Endothelial cell of umbilical vein (primary cell): ENCODE results near the gene MROH2A. TPM values are rescaled to one million over a fixed set of nuclear protein-coding genes. Genes with fewer than 3 reads are reported as not detected.

Source experiments
- BruUV-seq: library from RNA; stranded (reverse); fragments of 400-500 nt; replicated peaks from 2 replicates; lab custom pipeline; 2021; lab: Mats Ljungman, UMichigan
- CTCF ChIA-PET: fragments of 300-600, 350-600 bp; sonication (Branson Sonifier 250); formaldehyde crosslinking; loops from one replicate; lab custom pipeline; 2021; ENCODE audit warnings: antibody characterized with exemption, inconsistent platforms; lab: Charles Lee
- POLR2A ChIA-PET: fragments of 300-600, 350-600 bp; sonication (Branson Sonifier 250); formaldehyde crosslinking; loops from one replicate; lab custom pipeline; 2021; ENCODE audit warnings: antibody characterized with exemption, inconsistent platforms; lab: Charles Lee
- DNase-seq: peaks from one replicate; pipeline ENCODE4 v3.0.0-alpha.2; 2011; ENCODE audit warnings: low read depth, low spot score
- FAIRE-seq: peaks from 2 replicates; lab custom pipeline; 2011; peaks lifted over from hg19 to GRCh38; lab: Jason Lieb, UNC
- H2AFZ ChIP-seq: 2 replicates; pipeline ENCODE4 v1.6.0; 2012; ENCODE audit warnings: low read depth, low read length, control low read depth, inconsistent platforms
- H3K27ac ChIP-seq: 2 replicates; pipeline ENCODE4 v1.5.1; 2011; ENCODE audit warnings: low read depth, mild to moderate bottlenecking, control low read depth, low read length, moderate library complexity; ENCODE audit not compliant: insufficient read depth
- H3K27me3 ChIP-seq, 2 experiments: 2 replicates each; pipeline versions ENCODE4 v1.6.0 to v1.6.1; 2011; ENCODE audit warnings: low read length in 2 of 2, mixed read lengths in 1 of 2; ENCODE audit not compliant: control insufficient read depth in 2 of 2, insufficient read depth in 2 of 2
- H3K36me3 ChIP-seq, 2 experiments: 2 replicates in 1 of 2; 3 replicates in 1 of 2; pipeline ENCODE4 v1.5.1; 2011; ENCODE audit warnings: low read length in 2 of 2, mild to moderate bottlenecking in 1 of 2, moderate library complexity in 1 of 2; ENCODE audit not compliant: control insufficient read depth in 2 of 2, insufficient read depth in 2 of 2; ENCODE audit errors: extremely low read depth in 1 of 2
- H3K4me1 ChIP-seq: 3 replicates; pipeline ENCODE4 v1.5.1; 2011; ENCODE audit warnings: mild to moderate bottlenecking, low read length; ENCODE audit not compliant: control insufficient read depth, insufficient read depth; ENCODE audit errors: extremely low read depth
- H3K4me2 ChIP-seq: 2 replicates; pipeline ENCODE4 v1.6.1; 2011; ENCODE audit warnings: low read length, control low read depth, mixed read lengths; ENCODE audit not compliant: insufficient read depth
- H3K4me3 ChIP-seq, 3 experiments: fragments of 200-600 bp in 1 of 3; sonication (generic), shearing (Covaris generic) in 1 of 3; replicated peaks in 1 of 3; 2 replicates each; pipeline ENCODE4 v1.5.1; 2011 to 2016; ENCODE audit warnings: control low read depth in 3 of 3, low read length in 3 of 3, mild to moderate bottlenecking in 2 of 3, inconsistent platforms in 1 of 3, low read depth in 1 of 3, moderate library complexity in 1 of 3; ENCODE audit not compliant: insufficient read depth in 1 of 3
- H3K79me2 ChIP-seq: 2 replicates; pipeline ENCODE4 v1.6.0; 2012; ENCODE audit warnings: low read length, inconsistent platforms; ENCODE audit not compliant: control insufficient read depth, insufficient read depth
- H3K9ac ChIP-seq: replicated peaks from 2 replicates; pipeline ENCODE3; 2011; ENCODE audit warnings: low read length, control low read depth; ENCODE audit not compliant: insufficient read depth; ENCODE audit errors: extremely low read depth
- H3K9me1 ChIP-seq: replicated peaks from 3 replicates; pipeline ENCODE4 v1.6.0; 2011; ENCODE audit warnings: mild to moderate bottlenecking, low read length; ENCODE audit not compliant: control insufficient read depth, insufficient read depth; ENCODE audit errors: extremely low read depth
- H3K9me3 ChIP-seq: replicated peaks from 2 replicates; pipeline ENCODE4 v1.5.1; 2012; ENCODE audit warnings: low read length, inconsistent platforms; ENCODE audit not compliant: control insufficient read depth, insufficient read depth
- H4K20me1 ChIP-seq: replicated peaks from 2 replicates; pipeline ENCODE3; 2011; ENCODE audit warnings: mild to moderate bottlenecking, low read length; ENCODE audit not compliant: control insufficient read depth, insufficient read depth; ENCODE audit errors: extremely low read depth
- EZH2 ChIP-seq: IDR thresholded peaks from 2 replicates; pipeline ENCODE4 v1.6.1; 2012; ENCODE audit warnings: borderline replicate concordance, low read depth, mild to moderate bottlenecking, moderate library complexity, low read length, inconsistent platforms; ENCODE audit not compliant: severe bottlenecking
- FOS ChIP-seq: IDR thresholded peaks from 2 replicates; pipeline ENCODE4 v1.6.1; 2011; ENCODE audit warnings: mild to moderate bottlenecking, low read length, moderate library complexity, borderline replicate concordance; ENCODE audit not compliant: insufficient read depth
- GATA2 ChIP-seq: IDR thresholded peaks from 2 replicates; pipeline ENCODE4 v1.7.0; 2011; ENCODE audit warnings: low read depth, mild to moderate bottlenecking, moderate library complexity, mixed read lengths, low read length; ENCODE audit not compliant: insufficient read length, insufficient read depth
- JUN ChIP-seq: IDR thresholded peaks from 2 replicates; pipeline ENCODE4 v1.6.1; 2011; ENCODE audit warnings: borderline replicate concordance, low read depth; ENCODE audit not compliant: insufficient read length, insufficient read depth
- MYC ChIP-seq: IDR thresholded peaks from one replicate; pipeline ENCODE4 v1.6.1; 2011; ENCODE audit warnings: mild to moderate bottlenecking, low read depth, low read length
- POLR2A ChIP-seq: IDR thresholded peaks from 2 replicates; pipeline ENCODE4 v1.6.1; 2012; ENCODE audit warnings: low read depth, mild to moderate bottlenecking, control low read depth, low read length
- POLR2AphosphoS5 ChIP-seq: IDR thresholded peaks from 2 replicates; pipeline ENCODE4 v1.6.1; 2012; ENCODE audit warnings: low read depth, mild to moderate bottlenecking, control low read depth, low read length, moderate library complexity; ENCODE audit not compliant: insufficient read depth
- dilution Hi-C: fragments of 300-500 bp; cut with MboI; formaldehyde crosslinking; loops from one replicate; pipeline ENCODE4 v1.15.0; 2019; ENCODE audit warnings: low sequenced_read_pairs; ENCODE audit not compliant: extremely low pct_ligation_motif_present
- intact Hi-C: fragments of 100-400 bp; cut with micrococcal nuclease; formaldehyde crosslinking; loops from one replicate; pipeline ENCODE4 v1.10.0; 2022
- polyA plus RNA-seq, 4 experiments: library from polyadenylated mRNA; depleted of rRNA in 3 of 4; stranded (reverse) in 3 of 4; unstranded in 1 of 4; fragments of >200 nt; gene quantifications; 2 replicates each; pipeline versions ENCODE4 v1.2.1 to v1.2.3, GENCODE V29; 2011 to 2012; ENCODE audit warnings: missing spikeins in 1 of 4
- total RNA-seq: library from RNA; stranded (reverse); gene quantifications from 2 replicates; pipeline ENCODE4 v1.2.3, GENCODE V29; 2021
- TF ChIP-seq, protein P1 (sequence below), 2 donors: IDR thresholded peaks; 1 replicate in 1 of 2; 2 replicates in 1 of 2; pipeline ENCODE4 v1.5.1; 2011; ENCODE audit warnings: low read length in 2 of 2, mild to moderate bottlenecking in 2 of 2, moderate library complexity in 2 of 2, control low read depth in 1 of 2, inconsistent platforms in 1 of 2, low read depth in 1 of 2; ENCODE audit not compliant: insufficient read depth in 1 of 2; ENCODE audit errors: extremely low read depth in 1 of 2
- TF ChIP-seq, protein P2 (sequence below): IDR thresholded peaks from 2 replicates; pipeline ENCODE4 v1.6.1; 2011; ENCODE audit not compliant: insufficient read depth, insufficient read length

Gene MROH2A
- total and polyA plus RNA-seq, 2 donors (not counting 3 experiments of a cell fraction or from before 2014, with no cell fraction given) = not detected

DNA sequence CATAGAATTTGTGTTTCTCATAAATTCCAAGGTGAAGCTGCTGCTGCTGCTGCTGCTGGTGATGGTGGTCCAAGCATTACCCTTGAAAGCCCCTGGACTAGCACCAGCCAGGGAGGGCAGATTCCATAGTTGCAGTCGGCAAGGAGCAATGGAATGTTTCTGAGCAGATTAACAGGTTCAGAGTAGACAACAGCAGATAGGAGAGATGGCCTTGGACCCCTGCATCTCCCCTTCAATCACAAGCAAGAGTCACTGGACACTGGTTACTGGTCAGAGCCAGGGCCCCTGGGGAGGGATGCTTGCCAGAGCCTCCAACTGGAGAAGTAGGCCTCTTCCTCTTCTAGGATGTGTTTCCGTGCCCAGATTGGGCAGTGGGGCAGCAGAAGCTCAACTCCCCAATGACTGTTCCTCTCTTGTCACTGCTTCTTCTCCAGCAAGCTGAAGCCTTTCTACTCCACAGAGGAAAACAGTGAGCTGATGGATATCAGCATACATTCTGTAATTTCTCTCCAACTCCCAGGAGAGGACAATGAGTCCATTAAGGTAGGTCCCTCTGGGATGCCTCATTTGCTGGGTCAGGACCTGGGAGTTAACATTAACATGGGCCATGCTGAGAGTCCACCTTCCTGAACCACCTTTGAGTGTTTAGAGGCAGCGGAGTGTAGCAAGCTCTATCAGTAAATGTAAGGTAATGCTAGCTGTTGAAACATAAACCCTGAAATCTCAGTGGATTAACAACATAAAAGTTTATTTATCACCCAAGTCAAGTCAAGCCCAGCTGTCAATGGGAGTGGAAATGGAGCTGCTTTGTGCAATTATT is 35.3 kb downstream of the MROH2A start:
- intact Hi-C loops = no loop called here
- H3K36me3 ChIP-seq = no peaks in the 10 kb centered on the region
- H3K9ac ChIP-seq = no peak overlapping the region
- no peaks in the 10 kb centered on the region for H3K79me2 ChIP-seq
- no peak overlapping the region for H3K27ac ChIP-seq
- dilution Hi-C loops = no loop called here
- FAIRE-seq (no peak), DNase-seq (no peak)
- no peaks in the 10 kb centered on the region for H4K20me1 ChIP-seq
- no peaks in the 10 kb centered on the region for H3K4me1 ChIP-seq
- peaks cover 0 to 1% of the 10 kb centered on the region in 2 experiments for H3K27me3 ChIP-seq
- ChIA-PET CTCF (interaction anchor here (1.0 kb wide), 2 partner anchors 22 to 45 kb away, joined by 3 read pairs; no protein-coding TSS in a partner anchor), POLR2A (no interaction called here)
- no peaks in the 10 kb centered on the region for H3K9me1 ChIP-seq
- H3K9me3 ChIP-seq = no peaks in the 10 kb centered on the region
- TF ChIP-seq JUN (no peak), FOS (no peak), EZH2 (no peak), POLR2A (no peak), MYC (no peak), GATA2 (no peak), POLR2AphosphoS5 (no peak)
- TF ChIP-seq, protein P1, sequence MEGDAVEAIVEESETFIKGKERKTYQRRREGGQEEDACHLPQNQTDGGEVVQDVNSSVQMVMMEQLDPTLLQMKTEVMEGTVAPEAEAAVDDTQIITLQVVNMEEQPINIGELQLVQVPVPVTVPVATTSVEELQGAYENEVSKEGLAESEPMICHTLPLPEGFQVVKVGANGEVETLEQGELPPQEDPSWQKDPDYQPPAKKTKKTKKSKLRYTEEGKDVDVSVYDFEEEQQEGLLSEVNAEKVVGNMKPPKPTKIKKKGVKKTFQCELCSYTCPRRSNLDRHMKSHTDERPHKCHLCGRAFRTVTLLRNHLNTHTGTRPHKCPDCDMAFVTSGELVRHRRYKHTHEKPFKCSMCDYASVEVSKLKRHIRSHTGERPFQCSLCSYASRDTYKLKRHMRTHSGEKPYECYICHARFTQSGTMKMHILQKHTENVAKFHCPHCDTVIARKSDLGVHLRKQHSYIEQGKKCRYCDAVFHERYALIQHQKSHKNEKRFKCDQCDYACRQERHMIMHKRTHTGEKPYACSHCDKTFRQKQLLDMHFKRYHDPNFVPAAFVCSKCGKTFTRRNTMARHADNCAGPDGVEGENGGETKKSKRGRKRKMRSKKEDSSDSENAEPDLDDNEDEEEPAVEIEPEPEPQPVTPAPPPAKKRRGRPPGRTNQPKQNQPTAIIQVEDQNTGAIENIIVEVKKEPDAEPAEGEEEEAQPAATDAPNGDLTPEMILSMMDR (IDR thresholded peaks at IDR 0.05; ENCODE audit: extremely low read depth in 1 of 2, insufficient read depth in 1 of 2, low read depth in 1 of 2, low read length in 2 of 2) = no peak
- TF ChIP-seq, protein P2, sequence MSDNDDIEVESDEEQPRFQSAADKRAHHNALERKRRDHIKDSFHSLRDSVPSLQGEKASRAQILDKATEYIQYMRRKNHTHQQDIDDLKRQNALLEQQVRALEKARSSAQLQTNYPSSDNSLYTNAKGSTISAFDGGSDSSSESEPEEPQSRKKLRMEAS = no peak
- no TSS peak for BruUV-seq
- no peak overlapping the region for H2AFZ ChIP-seq
- H3K4me2 ChIP-seq = no peak overlapping the region
- no peak overlapping the region for H3K4me3 ChIP-seq
